Measurements from ENCODE around the gene KCNK1. TPM values are rescaled to one million over a fixed set of nuclear protein-coding genes. Genes with fewer than 3 reads are reported as not detected.

Gene KCNK1
- polyA plus RNA-seq, 1 donor from 2014 or later, result 1.8 TPM

- Histone ChIP-seq H2AFZ (ENCODE audit: low read depth, low read length) (no peak overlapping the region), H4K20me1 (ENCODE audit: insufficient read depth) (no peaks in the 10 kb centered on the region), H3K9me2 (ENCODE audit: insufficient read depth, low read length) (no peaks in the 10 kb centered on the region), H3K27me3 (ENCODE audit: insufficient read depth, low read depth, low read length) (no peaks in the 10 kb centered on the region), H3K79me2 (replicated peaks; ENCODE audit: insufficient read depth, low read length) (no peaks in the 10 kb centered on the region), H3F3A (ENCODE audit: insufficient read depth, low read length, poor library complexity, severe bottlenecking) (no peaks in the 10 kb centered on the region), H3K4me3 (ENCODE audit: low read length) (no peak overlapping the region), H3K9ac (ENCODE audit: low read length) (no peak overlapping the region), H3K27ac (ENCODE audit: low read length) (no peak overlapping the region), H3K4me2 (ENCODE audit: low read length) (no peak overlapping the region), H3K9me3 (ENCODE audit: low read length) (no peaks in the 10 kb centered on the region), H3K36me3 (ENCODE audit: insufficient read depth, low read length) (no peaks in the 10 kb centered on the region)
- TF ChIP-seq MXI1 (conservative IDR thresholded peaks at IDR 0.05; ENCODE audit: poor library complexity, severe bottlenecking), result no peak
Measured at GRCh38 chr1:233714631-233715217, 100.8 kb downstream of the KCNK1 start.

DNA sequence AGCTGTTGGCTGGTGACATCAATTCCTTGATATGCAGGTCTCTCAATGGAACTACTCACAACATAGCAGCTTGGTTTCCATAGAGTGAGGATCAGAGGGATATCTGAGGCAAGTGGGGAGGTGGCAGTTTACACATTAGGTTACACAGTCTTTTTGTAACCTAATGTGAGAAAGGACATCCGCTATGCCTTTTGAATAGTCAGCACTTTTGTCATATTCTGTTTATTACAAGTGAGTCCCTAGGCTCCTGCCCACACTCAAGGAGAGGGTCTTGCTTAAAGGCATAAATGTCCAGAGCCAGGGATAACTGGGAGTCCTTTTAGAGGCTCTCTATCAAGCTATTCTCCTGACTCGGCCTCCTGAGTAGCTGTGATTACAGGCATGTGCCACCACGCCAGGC lies 104.2 kb downstream of the KCNK1 start:
- H2AFZ ChIP-seq (ENCODE audit: low read depth, low read length), result no peak overlapping the region
- H3K36me3 ChIP-seq (ENCODE audit: insufficient read depth, low read length), result no peaks in the 10 kb centered on the region
- H3K4me2 ChIP-seq (ENCODE audit: low read length), result no peak overlapping the region
- H3K27me3 ChIP-seq (ENCODE audit: insufficient read depth, low read depth, low read length), result no peaks in the 10 kb centered on the region
- H3K79me2 ChIP-seq (replicated peaks; ENCODE audit: insufficient read depth, low read length), result no peaks in the 10 kb centered on the region
- no peaks in the 10 kb centered on the region for H3K9me2 ChIP-seq (ENCODE audit: insufficient read depth, low read length)
- no peak overlapping the region for H3K9ac ChIP-seq (ENCODE audit: low read length)
- H3K4me3 ChIP-seq (ENCODE audit: low read length), result no peak overlapping the region
- TF ChIP-seq, protein P1, sequence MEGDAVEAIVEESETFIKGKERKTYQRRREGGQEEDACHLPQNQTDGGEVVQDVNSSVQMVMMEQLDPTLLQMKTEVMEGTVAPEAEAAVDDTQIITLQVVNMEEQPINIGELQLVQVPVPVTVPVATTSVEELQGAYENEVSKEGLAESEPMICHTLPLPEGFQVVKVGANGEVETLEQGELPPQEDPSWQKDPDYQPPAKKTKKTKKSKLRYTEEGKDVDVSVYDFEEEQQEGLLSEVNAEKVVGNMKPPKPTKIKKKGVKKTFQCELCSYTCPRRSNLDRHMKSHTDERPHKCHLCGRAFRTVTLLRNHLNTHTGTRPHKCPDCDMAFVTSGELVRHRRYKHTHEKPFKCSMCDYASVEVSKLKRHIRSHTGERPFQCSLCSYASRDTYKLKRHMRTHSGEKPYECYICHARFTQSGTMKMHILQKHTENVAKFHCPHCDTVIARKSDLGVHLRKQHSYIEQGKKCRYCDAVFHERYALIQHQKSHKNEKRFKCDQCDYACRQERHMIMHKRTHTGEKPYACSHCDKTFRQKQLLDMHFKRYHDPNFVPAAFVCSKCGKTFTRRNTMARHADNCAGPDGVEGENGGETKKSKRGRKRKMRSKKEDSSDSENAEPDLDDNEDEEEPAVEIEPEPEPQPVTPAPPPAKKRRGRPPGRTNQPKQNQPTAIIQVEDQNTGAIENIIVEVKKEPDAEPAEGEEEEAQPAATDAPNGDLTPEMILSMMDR (IDR thresholded peaks at IDR 0.05; ENCODE audit: poor library complexity, severe bottlenecking), result no peak
- no peak for TF ChIP-seq TAF1 (IDR thresholded peaks at IDR 0.05; ENCODE audit: low read depth)
- TF ChIP-seq EP300 (conservative IDR thresholded peaks at IDR 0.05; ENCODE audit: poor library complexity, severe bottlenecking), result no peak
- TF ChIP-seq, protein P2, sequence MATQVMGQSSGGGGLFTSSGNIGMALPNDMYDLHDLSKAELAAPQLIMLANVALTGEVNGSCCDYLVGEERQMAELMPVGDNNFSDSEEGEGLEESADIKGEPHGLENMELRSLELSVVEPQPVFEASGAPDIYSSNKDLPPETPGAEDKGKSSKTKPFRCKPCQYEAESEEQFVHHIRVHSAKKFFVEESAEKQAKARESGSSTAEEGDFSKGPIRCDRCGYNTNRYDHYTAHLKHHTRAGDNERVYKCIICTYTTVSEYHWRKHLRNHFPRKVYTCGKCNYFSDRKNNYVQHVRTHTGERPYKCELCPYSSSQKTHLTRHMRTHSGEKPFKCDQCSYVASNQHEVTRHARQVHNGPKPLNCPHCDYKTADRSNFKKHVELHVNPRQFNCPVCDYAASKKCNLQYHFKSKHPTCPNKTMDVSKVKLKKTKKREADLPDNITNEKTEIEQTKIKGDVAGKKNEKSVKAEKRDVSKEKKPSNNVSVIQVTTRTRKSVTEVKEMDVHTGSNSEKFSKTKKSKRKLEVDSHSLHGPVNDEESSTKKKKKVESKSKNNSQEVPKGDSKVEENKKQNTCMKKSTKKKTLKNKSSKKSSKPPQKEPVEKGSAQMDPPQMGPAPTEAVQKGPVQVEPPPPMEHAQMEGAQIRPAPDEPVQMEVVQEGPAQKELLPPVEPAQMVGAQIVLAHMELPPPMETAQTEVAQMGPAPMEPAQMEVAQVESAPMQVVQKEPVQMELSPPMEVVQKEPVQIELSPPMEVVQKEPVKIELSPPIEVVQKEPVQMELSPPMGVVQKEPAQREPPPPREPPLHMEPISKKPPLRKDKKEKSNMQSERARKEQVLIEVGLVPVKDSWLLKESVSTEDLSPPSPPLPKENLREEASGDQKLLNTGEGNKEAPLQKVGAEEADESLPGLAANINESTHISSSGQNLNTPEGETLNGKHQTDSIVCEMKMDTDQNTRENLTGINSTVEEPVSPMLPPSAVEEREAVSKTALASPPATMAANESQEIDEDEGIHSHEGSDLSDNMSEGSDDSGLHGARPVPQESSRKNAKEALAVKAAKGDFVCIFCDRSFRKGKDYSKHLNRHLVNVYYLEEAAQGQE (IDR thresholded peaks at IDR 0.05; ENCODE audit: borderline replicate concordance), result no peak
- no peak for TF ChIP-seq SMC3 (conservative IDR thresholded peaks at IDR 0.05; ENCODE audit: poor library complexity)
- no peak for TF ChIP-seq RAD21 (conservative IDR thresholded peaks at IDR 0.05)
- TF ChIP-seq EZH2 (IDR thresholded peaks at IDR 0.05; ENCODE audit: borderline replicate concordance, insufficient read depth, low read length, poor library complexity, severe bottlenecking), result no peak
- TF ChIP-seq MXI1 (conservative IDR thresholded peaks at IDR 0.05; ENCODE audit: poor library complexity, severe bottlenecking), result no peak
- TF ChIP-seq POLR2AphosphoS5 (IDR thresholded peaks at IDR 0.05), result no peak
- no peaks in the 10 kb centered on the region for H4K20me1 ChIP-seq (ENCODE audit: insufficient read depth)
- H3K27ac ChIP-seq (ENCODE audit: low read length), result no peak overlapping the region
- H3K9me3 ChIP-seq (ENCODE audit: low read length), result no peaks in the 10 kb centered on the region
- H3F3A ChIP-seq (ENCODE audit: insufficient read depth, low read length, poor library complexity, severe bottlenecking), result no peaks in the 10 kb centered on the region
